Measurements from ENCODE around the gene NPW. TPM values are rescaled to one million over a fixed set of nuclear protein-coding genes. Genes with fewer than 3 reads are reported as not detected.
A peak's percentile ranks its signal among the peaks of the same experiment; 100 is the strongest.

Gene NPW
- total RNA-seq (under 1 TPM in 1 of 4 donors, not detected in 3; 0.66 TPM), polyA plus RNA-seq (under 1 TPM in 2 of 3 donors, not detected in 1; 0.14 to 0.43 TPM)
- long read RNA-seq, donor 1: 0 reads
- long read RNA-seq, donor 2: 0 reads

DNA sequence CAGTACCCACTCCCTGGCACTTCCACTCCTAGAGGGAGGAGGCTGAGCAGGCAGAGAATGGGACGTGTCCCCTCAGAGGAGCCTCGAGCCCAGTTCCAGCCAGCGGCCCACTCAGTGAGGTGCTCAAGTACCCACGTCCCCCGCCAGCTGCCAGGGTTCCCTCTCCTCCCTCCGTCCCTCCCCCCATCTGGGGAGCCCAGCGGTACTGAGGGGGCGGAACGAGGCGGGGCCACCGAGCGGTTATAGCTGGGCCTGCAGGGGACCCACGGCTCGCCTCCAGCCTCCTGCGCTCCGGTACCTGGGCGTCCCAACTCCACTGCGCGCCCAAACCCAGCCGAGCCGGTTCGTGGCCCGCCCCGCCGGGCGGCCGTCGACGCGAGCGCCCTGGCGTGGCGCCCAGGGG lies at the start of gene NPW:
Gene NPW (plus strand): TSS at position 268 of the 403 bp plus-strand sequence.
- H3K27me3 ChIP-seq (ENCODE audit: insufficient read depth in 3 of 3, low read length in 2 of 3): peaks cover 0 to 27% (median 18%) of the 10 kb centered on the region in 3 donors
- 3 to 6% (median 5%) methylated on average over 13 to 33 of the region's 33 CpGs for WGBS, 3 donors

DNA sequence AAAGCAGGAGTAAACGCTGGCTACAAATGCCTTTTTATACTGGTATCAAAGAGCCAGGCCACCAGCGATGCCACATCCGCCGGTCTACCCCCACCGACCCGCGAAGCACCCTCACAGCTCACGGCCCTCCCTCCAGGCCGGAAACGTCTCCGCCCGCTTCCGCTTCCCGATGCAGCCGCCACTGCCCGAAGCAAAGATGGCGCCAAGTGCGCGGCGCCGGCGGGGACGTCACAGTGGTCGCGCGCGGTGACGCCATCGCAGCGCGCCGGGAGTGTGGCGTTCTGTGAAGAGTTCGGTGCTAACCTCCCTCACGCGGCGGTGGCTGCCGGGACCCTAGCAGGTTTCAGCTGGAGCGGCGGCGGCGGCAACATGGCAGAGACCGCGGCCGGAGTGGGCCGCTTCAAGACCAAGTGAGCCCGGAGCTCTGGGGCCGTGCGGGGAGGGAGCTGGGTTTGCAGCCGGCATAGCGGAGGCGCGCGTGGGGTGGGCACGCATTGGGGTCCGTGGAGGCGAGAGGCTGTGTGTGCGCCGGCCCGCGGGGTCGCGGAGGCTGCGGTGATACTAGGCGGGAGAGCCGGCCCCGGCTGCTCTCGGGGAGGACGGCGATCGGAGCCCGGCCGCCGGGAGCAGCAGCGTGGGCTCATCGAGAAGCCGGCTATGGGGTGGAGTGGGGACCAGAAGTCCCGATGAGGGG lies 47.6 kb upstream of the NPW start, which contains the start of gene TBL3:
Gene TBL3 (plus strand): TSS at position 258 of the 694 bp plus-strand sequence. CDS start 112 bp downstream, at position 370.
- Histone ChIP-seq H3K27ac (peak within 1 kb of the TSS; percentile 98), H3K36me3 (ENCODE audit: insufficient read depth in 1 of 2, low read depth in 1 of 2) (peaks cover 3 to 30% of the 10 kb centered on the region in 2 donors), H3K4me3 (peak within 1 kb of the TSS; percentile 100), H3K27me3 (ENCODE audit: insufficient read depth in 3 of 3, low read length in 2 of 3) (no peaks in the 10 kb centered on the region), H3K9me3 (no peaks in the 10 kb centered on the region), H3K4me1 (peaks cover 20% of the 10 kb centered on the region)
- intact Hi-C loops (cut with DNase I): loop anchor here in 1 of 2 donors (1.0 kb wide), 1 partner anchor 14 kb away; no protein-coding TSS in a partner anchor
- DNase-seq (peak; percentile 94 to 97), ATAC-seq (peak; percentile 94 to 97 (median 94))
- WGBS, 3 donors: 0% methylated on average over 55 to 78 of the region's 78 CpGs
- TF ChIP-seq, protein P1, sequence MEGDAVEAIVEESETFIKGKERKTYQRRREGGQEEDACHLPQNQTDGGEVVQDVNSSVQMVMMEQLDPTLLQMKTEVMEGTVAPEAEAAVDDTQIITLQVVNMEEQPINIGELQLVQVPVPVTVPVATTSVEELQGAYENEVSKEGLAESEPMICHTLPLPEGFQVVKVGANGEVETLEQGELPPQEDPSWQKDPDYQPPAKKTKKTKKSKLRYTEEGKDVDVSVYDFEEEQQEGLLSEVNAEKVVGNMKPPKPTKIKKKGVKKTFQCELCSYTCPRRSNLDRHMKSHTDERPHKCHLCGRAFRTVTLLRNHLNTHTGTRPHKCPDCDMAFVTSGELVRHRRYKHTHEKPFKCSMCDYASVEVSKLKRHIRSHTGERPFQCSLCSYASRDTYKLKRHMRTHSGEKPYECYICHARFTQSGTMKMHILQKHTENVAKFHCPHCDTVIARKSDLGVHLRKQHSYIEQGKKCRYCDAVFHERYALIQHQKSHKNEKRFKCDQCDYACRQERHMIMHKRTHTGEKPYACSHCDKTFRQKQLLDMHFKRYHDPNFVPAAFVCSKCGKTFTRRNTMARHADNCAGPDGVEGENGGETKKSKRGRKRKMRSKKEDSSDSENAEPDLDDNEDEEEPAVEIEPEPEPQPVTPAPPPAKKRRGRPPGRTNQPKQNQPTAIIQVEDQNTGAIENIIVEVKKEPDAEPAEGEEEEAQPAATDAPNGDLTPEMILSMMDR (IDR thresholded peaks at IDR 0.05): no peak

More for the DNA sequence above, at the start of gene NPW:
- ATAC-seq (no peak), DNase-seq (no peak)
- Histone ChIP-seq H3K9me3 (no peaks in the 10 kb centered on the region), H3K36me3 (ENCODE audit: insufficient read depth in 1 of 2, low read depth in 1 of 2) (no peaks in the 10 kb centered on the region), H3K4me1 (peaks cover 3% of the 10 kb centered on the region), H3K27ac (no peak within 1 kb of the TSS), H3K4me3 (peak within 1 kb of the TSS; percentile 43)
- intact Hi-C loops (cut with DNase I): no loop called here
- TF ChIP-seq, protein P1 (IDR thresholded peaks at IDR 0.05): no peak

GRCh38 chr16:1972490-1972877 lies 47.1 kb upstream of the NPW start:
- no peaks in the 10 kb centered on the region for H3K27me3 ChIP-seq (ENCODE audit: insufficient read depth in 3 of 3, low read length in 2 of 3)
- peaks cover 20% of the 10 kb centered on the region for H3K4me1 ChIP-seq
- intact Hi-C loops (cut with DNase I): loop anchor here in 1 of 2 donors (1.0 kb wide), 1 partner anchor 14 kb away; no protein-coding TSS in a partner anchor
- H3K4me3 ChIP-seq: peak overlapping the region; percentile 100
- H3K9me3 ChIP-seq: no peaks in the 10 kb centered on the region
- peaks cover 3 to 35% of the 10 kb centered on the region in 2 donors for H3K36me3 ChIP-seq (ENCODE audit: insufficient read depth in 1 of 2, low read depth in 1 of 2)
- WGBS, 3 donors: 1 to 2% (median 1%) methylated on average over 16 to 22 of the region's 22 CpGs
- peak overlapping the region; percentile 98 for H3K27ac ChIP-seq
- peak in 2 of 4 donors; percentile 2 to 8 for ATAC-seq
- TF ChIP-seq, protein P1 (IDR thresholded peaks at IDR 0.05): no peak
- no peak for DNase-seq

GRCh38 chr16:1973461-1974156 lies 46.0 kb upstream of the NPW start:
- DNase-seq (no peak), ATAC-seq (no peak)
- Histone ChIP-seq H3K27me3 (ENCODE audit: insufficient read depth in 3 of 3, low read length in 2 of 3) (no peaks in the 10 kb centered on the region), H3K4me3 (peak overlapping the region; percentile 100), H3K36me3 (ENCODE audit: insufficient read depth in 1 of 2, low read depth in 1 of 2) (peaks cover 8 to 46% of the 10 kb centered on the region in 2 donors), H3K27ac (no peak overlapping the region), H3K4me1 (peaks cover 20% of the 10 kb centered on the region), H3K9me3 (no peaks in the 10 kb centered on the region)
- intact Hi-C loops (cut with DNase I): no loop called here
- TF ChIP-seq, protein P1 (IDR thresholded peaks at IDR 0.05): no peak
- WGBS, 3 donors: 76 to 78% (median 77%) methylated on average over 14 to 16 of the region's 16 CpGs
